HG02840 (cell line): ENCODE data around the gene SSMEM1.
"Not testable (repeated sequence)": the region's sequence is repeated elsewhere in the genome, so short reads cannot be mapped to it uniquely, and the experiment has no call there.

Experiments
- ATAC-seq: cut with Tn5 transposase; IDR thresholded peaks from one replicate; pipeline ENCODE4 v1.9.1; 2021; ENCODE audit warnings: mild to moderate bottlenecking, moderate library complexity, moderate number of reproducible peaks; ENCODE audit not compliant: unreplicated experiment, low FRiP score

Gene SSMEM1

GRCh38 chr7:130243486-130243885 is 35.8 kb downstream of the SSMEM1 start:
- not testable (repeated sequence) for ATAC-seq

GRCh38 chr7:130246491-130246890 is 38.8 kb downstream of the SSMEM1 start:
- not testable (repeated sequence) for ATAC-seq

- not testable (repeated sequence) for ATAC-seq
Observed at GRCh38 chr7:130248842-130249241, 41.2 kb downstream of the SSMEM1 start.

DNA sequence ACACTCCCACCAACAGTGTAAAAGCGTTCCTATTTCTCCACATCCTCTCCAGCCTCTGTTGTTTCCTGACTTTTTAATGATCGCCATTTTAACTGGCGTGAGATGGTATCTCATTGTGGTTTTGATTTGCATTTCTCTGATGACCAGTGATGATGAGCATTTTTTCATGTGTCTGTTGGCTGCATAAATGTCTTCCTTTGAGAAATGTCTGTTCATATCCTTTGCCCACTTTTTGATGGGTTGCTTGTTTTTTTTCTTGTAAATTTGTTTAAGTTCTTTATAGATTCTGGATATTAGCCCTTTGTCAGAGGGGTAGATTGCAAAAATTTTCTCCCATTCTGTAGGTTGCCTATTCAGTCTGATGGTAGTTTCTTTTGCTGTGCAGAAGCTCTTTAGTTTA is 42.0 kb downstream of the SSMEM1 start:
- not testable (repeated sequence) for ATAC-seq

GRCh38 chr7:130254555-130254954 is 46.9 kb downstream of the SSMEM1 start:
- ATAC-seq = no peak

DNA sequence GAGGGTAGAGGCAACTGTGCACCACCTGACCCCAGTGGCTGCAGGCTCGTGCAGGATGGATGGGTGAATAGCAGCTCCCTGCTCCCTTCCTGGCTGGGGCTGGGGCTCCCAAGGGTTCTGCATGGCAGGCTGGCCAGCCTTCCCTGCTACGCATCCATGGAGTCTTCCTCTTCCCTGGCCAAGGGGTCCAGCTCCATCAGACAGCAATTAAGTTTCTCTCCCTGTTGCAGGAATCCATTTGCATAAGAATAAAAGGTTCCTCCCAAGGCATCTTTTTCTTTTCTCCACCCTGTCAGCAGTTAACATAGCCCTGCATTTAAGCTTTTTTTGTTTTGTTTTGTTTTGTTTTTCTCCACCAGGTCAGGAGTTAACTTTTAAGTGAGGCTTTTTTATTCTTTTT is 49.0 kb downstream of the SSMEM1 start:
- no peak for ATAC-seq

- ATAC-seq = no peak
Observed at GRCh38 chr7:130258494-130259078, 50.9 kb downstream of the SSMEM1 start.

- ATAC-seq = no peak
Observed at GRCh38 chr7:130262448-130262847, 54.8 kb downstream of the SSMEM1 start.

GRCh38 chr7:130263130-130263529 is 55.5 kb downstream of the SSMEM1 start:
- no peak for ATAC-seq
